Ascending aorta (tissue), 2 donors: Measurements from ENCODE around the gene STIL. TPM values are rescaled to one million over a fixed set of nuclear protein-coding genes. Genes with fewer than 3 reads are reported as not detected.

Source experiments
- DNase-seq, 2 donors: peaks; one replicate each; pipeline ENCODE4 v3.0.0-alpha.2; 2019; ENCODE audit warnings: low spot score in 2 of 2
- H3K27ac ChIP-seq, 2 donors: fragments of 200-600 bp; sonication (generic); one replicate each; pipeline ENCODE4 v1.5.1; 2016 to 2017; ENCODE audit warnings: mild to moderate bottlenecking in 1 of 2
- H3K27me3 ChIP-seq: fragments of 200-600 bp; sonication (generic); one replicate; pipeline ENCODE4 v1.5.1; 2017
- H3K36me3 ChIP-seq, 2 donors: fragments of 200-600 bp; sonication (generic); one replicate each; pipeline ENCODE4 v1.5.1; 2016
- H3K4me1 ChIP-seq, 2 donors: fragments of 200-600 bp; sonication (generic); one replicate each; pipeline ENCODE4 v1.5.1; 2016 to 2017; ENCODE audit warnings: mild to moderate bottlenecking in 1 of 2
- H3K4me3 ChIP-seq, 2 donors: fragments of 200-600 bp; sonication (generic); one replicate each; pipeline ENCODE4 v1.5.1; 2016 to 2017; ENCODE audit warnings: mild to moderate bottlenecking in 1 of 2
- H3K9me3 ChIP-seq, 2 donors: fragments of 200-600 bp; sonication (generic); one replicate each; pipeline ENCODE4 v1.5.1; 2016
- CTCF ChIP-seq, 3 experiments: fragments of 200-600 bp in 2 of 3; fragments of 450-650 bp in 1 of 3; sonication (generic) in 2 of 3; IDR thresholded peaks; one replicate each; pipeline ENCODE4 v1.5.1; 2016 to 2019; ENCODE audit warnings: antibody characterized with exemption in 3 of 3, mild to moderate bottlenecking in 1 of 3, moderate library complexity in 1 of 3
- intact Hi-C: fragments of 100-400 bp; cut with DNase I; formaldehyde crosslinking; loops from one replicate; pipeline ENCODE4 v1.15.1; 2023
- total RNA-seq: library from RNA; depleted of rRNA; stranded (reverse); fragments of >200 nt; gene quantifications from one replicate; pipeline ENCODE4 v1.1.0, GENCODE V29; 2016

The STIL gene
- total RNA-seq, 1 donor from 2014 or later = 0.11 TPM

GRCh38 chr1:47238935-47239592 is 74.9 kb downstream of the STIL start:
- DNase-seq = no peak
- no peaks in the 10 kb centered on the region for H3K4me1 ChIP-seq
- H3K36me3 ChIP-seq = no peaks in the 10 kb centered on the region
- no peak overlapping the region for H3K4me3 ChIP-seq
- H3K27ac ChIP-seq = no peak overlapping the region
- H3K27me3 ChIP-seq = no peaks in the 10 kb centered on the region
- no peaks in the 10 kb centered on the region for H3K9me3 ChIP-seq
- intact Hi-C loops = no loop called here
- TF ChIP-seq CTCF (IDR thresholded peaks at IDR 0.05) = no peak

- peaks cover 10% of the 10 kb centered on the region for H3K27me3 ChIP-seq
- H3K9me3 ChIP-seq = no peaks in the 10 kb centered on the region
- no peak for DNase-seq
- intact Hi-C loops = no loop called here
- H3K4me3 ChIP-seq = no peak overlapping the region
- no peaks in the 10 kb centered on the region for H3K36me3 ChIP-seq
- H3K4me1 ChIP-seq = peaks cover 10% of the 10 kb centered on the region in 2 donors
- H3K27ac ChIP-seq = no peak overlapping the region
- no peak for TF ChIP-seq CTCF (IDR thresholded peaks at IDR 0.05)
These were observed 78.1 kb downstream of the STIL start for GRCh38 chr1:47235806-47236205.

GRCh38 chr1:47235241-47235681 is 78.7 kb downstream of the STIL start:
- DNase-seq = no peak
- TF ChIP-seq CTCF (IDR thresholded peaks at IDR 0.05) = no peak
- peaks cover 13% of the 10 kb centered on the region in 2 donors for H3K4me1 ChIP-seq
- no peaks in the 10 kb centered on the region for H3K36me3 ChIP-seq
- H3K9me3 ChIP-seq = no peaks in the 10 kb centered on the region
- H3K4me3 ChIP-seq = no peak overlapping the region
- peaks cover 15% of the 10 kb centered on the region for H3K27me3 ChIP-seq
- no peak overlapping the region for H3K27ac ChIP-seq
- intact Hi-C loops = no loop called here

GRCh38 chr1:47233186-47233585 is 80.8 kb downstream of the STIL start:
- H3K27me3 ChIP-seq = peaks cover 30% of the 10 kb centered on the region
- H3K36me3 ChIP-seq = no peaks in the 10 kb centered on the region
- intact Hi-C loops = no loop called here
- TF ChIP-seq CTCF (IDR thresholded peaks at IDR 0.05) = no peak
- no peak overlapping the region for H3K4me3 ChIP-seq
- H3K9me3 ChIP-seq = no peaks in the 10 kb centered on the region
- no peak overlapping the region for H3K27ac ChIP-seq
- no peak for DNase-seq
- peaks cover 13 to 14% of the 10 kb centered on the region in 2 donors for H3K4me1 ChIP-seq

- no peak for DNase-seq
- Histone ChIP-seq H3K36me3 (no peaks in the 10 kb centered on the region), H3K27ac (peak within 1 kb of the TSS; percentile 2 to 20), H3K9me3 (no peaks in the 10 kb centered on the region), H3K27me3 (peaks cover 35% of the 10 kb centered on the region), H3K4me1 (peaks cover 13 to 14% of the 10 kb centered on the region in 2 donors), H3K4me3 (peak within 1 kb of the TSS; percentile 48 to 54)
- intact Hi-C loops = no loop called here
- TF ChIP-seq CTCF (IDR thresholded peaks at IDR 0.05) = no peak
These were observed 81.6 kb downstream of the STIL start, which contains the start of gene TAL1 for GRCh38 chr1:47232187-47232874. TSS of gene TAL1 (minus strand) at chr1:47232225. CDS start at chr1:47225888, 6,337 bp downstream.
